Fibroblast of mammary gland (primary cell): ENCODE results near the gene PLEKHA7.

Experiments
- DNase-seq: peaks from one replicate; pipeline ENCODE4 v3.0.0-alpha.2; 2010; ENCODE audit warnings: low read depth
- H3K4me3 ChIP-seq: 2 replicates; pipeline ENCODE4 v1.5.1; 2011; ENCODE audit warnings: low read depth, mild to moderate bottlenecking, low read length, moderate library complexity; ENCODE audit not compliant: control insufficient read depth
- CTCF ChIP-seq: conservative IDR thresholded peaks from 2 replicates; pipeline ENCODE4 v1.5.1; 2011; ENCODE audit warnings: low read depth, low read length, inconsistent platforms; ENCODE audit not compliant: control insufficient read depth, insufficient read depth

The PLEKHA7 gene

GRCh38 chr11:16779436-16779835, 234.8 kb downstream of the PLEKHA7 start:
- H3K4me3 ChIP-seq: no peak overlapping the region
- TF ChIP-seq CTCF: no peak
- DNase-seq: no peak

GRCh38 chr11:16778876-16779275, 235.3 kb downstream of the PLEKHA7 start:
- DNase-seq: no peak
- H3K4me3 ChIP-seq: no peak overlapping the region
- TF ChIP-seq CTCF: no peak

GRCh38 chr11:16778286-16778685, 235.9 kb downstream of the PLEKHA7 start:
- no peak for TF ChIP-seq CTCF

GRCh38 chr11:16777613-16777975, 236.6 kb downstream of the PLEKHA7 start:
- DNase-seq: no peak
- TF ChIP-seq CTCF: no peak
- H3K4me3 ChIP-seq: no peak overlapping the region

More at GRCh38 chr11:16778286-16778685, 235.9 kb downstream of the PLEKHA7 start:
- H3K4me3 ChIP-seq: no peak overlapping the region
- DNase-seq: no peak

GRCh38 chr11:16776711-16777612, 237.3 kb downstream of the PLEKHA7 start:
- H3K4me3 ChIP-seq: no peak overlapping the region
- peak; percentile 61 for DNase-seq
- TF ChIP-seq CTCF: no peak

GRCh38 chr11:16775614-16776283, 238.5 kb downstream of the PLEKHA7 start:
- no peak for TF ChIP-seq CTCF
- no peak overlapping the region for H3K4me3 ChIP-seq
- DNase-seq: no peak
